Stimulated activated CD4-positive, alpha-beta T cell treated with anti-CD3 and anti-CD28 coated beads, Interleukin-15, amount 100 ng/mL, for 1 hour (primary cell): ENCODE data around the gene GRID1.
"Not testable (repeated sequence)": the region's sequence is repeated elsewhere in the genome, so short reads cannot be mapped to it uniquely, and the experiment has no call there.

Experiments
- DNase-seq, 2 donors: peaks; one replicate each; pipeline ENCODE4 v3.0.0-alpha.2; 2020; ENCODE audit warnings: low read depth in 1 of 2, low spot score in 1 of 2

GRID1 gene

GRCh38 chr10:86111902-86112545, 254.6 kb downstream of the GRID1 start:
- no peak for DNase-seq

GRCh38 chr10:86110156-86110786, 256.3 kb downstream of the GRID1 start:
- no peak for DNase-seq

- DNase-seq, result no peak
Observed at GRCh38 chr10:86109421-86109820, 257.2 kb downstream of the GRID1 start.

GRCh38 chr10:86108696-86109095, 257.9 kb downstream of the GRID1 start:
- DNase-seq, result no peak

- not testable (repeated sequence) for DNase-seq
Observed at GRCh38 chr10:86107611-86108310, 258.8 kb downstream of the GRID1 start.

GRCh38 chr10:86107131-86107530, 259.5 kb downstream of the GRID1 start:
- no peak for DNase-seq

GRCh38 chr10:86106616-86107015, 260.0 kb downstream of the GRID1 start:
- no peak for DNase-seq

- no peak for DNase-seq
Observed at GRCh38 chr10:86105640-86106039, 261.0 kb downstream of the GRID1 start.

GRCh38 chr10:86105181-86105580, 261.4 kb downstream of the GRID1 start:
- no peak for DNase-seq

GRCh38 chr10:86104611-86105145, 261.9 kb downstream of the GRID1 start:
- DNase-seq, result no peak

GRCh38 chr10:86104156-86104555, 262.4 kb downstream of the GRID1 start:
- DNase-seq, result no peak

GRCh38 chr10:86103391-86104101, 263.0 kb downstream of the GRID1 start:
- DNase-seq, result no peak

- no peak for DNase-seq
Observed at GRCh38 chr10:86102451-86102850, 264.1 kb downstream of the GRID1 start.

GRCh38 chr10:86102031-86102430, 264.6 kb downstream of the GRID1 start:
- DNase-seq, result no peak

- no peak for DNase-seq
Observed at GRCh38 chr10:86100581-86101061, 266.0 kb downstream of the GRID1 start.

- no peak for DNase-seq
Observed at GRCh38 chr10:86099542-86100334, 266.9 kb downstream of the GRID1 start.

GRCh38 chr10:86098187-86098881, 268.3 kb downstream of the GRID1 start:
- no peak for DNase-seq

GRCh38 chr10:86095061-86095460, 271.5 kb downstream of the GRID1 start:
- not testable (repeated sequence) for DNase-seq

- not testable (repeated sequence) for DNase-seq
Observed at GRCh38 chr10:86092311-86092710, 274.3 kb downstream of the GRID1 start.

GRCh38 chr10:86091216-86091615, 275.4 kb downstream of the GRID1 start:
- DNase-seq, result no peak
